ENCODE measurements around the gene TIPARP. TPM values are rescaled to one million over a fixed set of nuclear protein-coding genes. Genes with fewer than 3 reads are reported as not detected.
A peak's percentile ranks its signal among the peaks of the same experiment; 100 is the strongest.

The TIPARP gene
- total RNA-seq, 1 donor = 67.1 TPM

GRCh38 chr3:156688632-156689452, 14.5 kb downstream of the TIPARP start:
- TF ChIP-seq CTCF (IDR thresholded peaks at IDR 0.05; ENCODE audit: insufficient read depth, low read length) = no peak
- no peak overlapping the region for H3K4me3 ChIP-seq (ENCODE audit: low read depth, low read length)
- no peak for DNase-seq (ENCODE audit: low read depth)

DNA sequence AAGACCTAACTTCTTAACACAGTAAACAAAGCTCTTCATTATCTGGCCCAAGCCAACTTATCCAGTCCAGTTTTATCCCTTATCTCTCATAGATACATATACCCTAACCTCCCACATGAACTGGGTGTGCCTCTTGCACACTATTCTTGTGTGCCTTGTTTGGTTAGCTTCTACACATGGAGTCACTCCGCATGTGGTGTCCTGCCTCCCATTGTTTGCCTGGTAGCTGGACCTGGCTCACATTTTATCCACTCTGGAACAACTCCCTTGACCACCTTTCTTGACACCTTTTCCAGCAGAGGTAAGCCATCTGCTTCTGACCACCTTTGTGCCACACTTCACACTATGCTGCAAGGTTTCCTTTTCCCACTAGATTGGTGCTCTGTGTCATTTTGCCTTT, 15.2 kb downstream of the TIPARP start:
- no peak for DNase-seq (ENCODE audit: low read depth)
- H3K4me3 ChIP-seq (ENCODE audit: low read depth, low read length) = no peak overlapping the region
- TF ChIP-seq CTCF (IDR thresholded peaks at IDR 0.05; ENCODE audit: insufficient read depth, low read length) = no peak

DNA sequence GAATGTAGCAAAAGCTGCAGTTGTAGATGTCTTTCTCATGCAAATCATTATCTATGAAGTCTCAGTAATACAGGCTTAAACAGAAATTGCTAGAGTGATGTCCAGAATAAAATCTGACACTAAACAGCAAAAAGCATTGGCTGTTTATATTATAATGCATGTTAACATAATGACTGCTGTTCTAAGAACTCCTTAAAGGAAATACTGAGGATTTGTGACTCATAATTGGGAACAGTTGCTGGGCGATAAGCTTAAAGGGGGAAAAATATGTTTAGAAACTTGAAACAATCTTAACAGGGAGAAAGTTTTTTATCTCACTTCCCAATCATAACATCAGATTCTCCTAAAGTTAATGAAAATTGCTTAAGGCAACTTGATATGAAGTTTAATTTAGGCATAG, 17.5 kb downstream of the TIPARP start:
- H3K4me3 ChIP-seq (ENCODE audit: low read depth, low read length) = peak overlapping the region; percentile 20
- TF ChIP-seq CTCF (IDR thresholded peaks at IDR 0.05; ENCODE audit: insufficient read depth, low read length) = no peak

GRCh38 chr3:156693166-156693565, 18.8 kb downstream of the TIPARP start:
- no peak overlapping the region for H3K4me3 ChIP-seq (ENCODE audit: low read depth, low read length)
- peak; percentile 84 for DNase-seq (ENCODE audit: low read depth)
- no peak for TF ChIP-seq CTCF (IDR thresholded peaks at IDR 0.05; ENCODE audit: insufficient read depth, low read length)

More for the DNA sequence above, 17.5 kb downstream of the TIPARP start:
- peak; percentile 83 for DNase-seq (ENCODE audit: low read depth)

DNA sequence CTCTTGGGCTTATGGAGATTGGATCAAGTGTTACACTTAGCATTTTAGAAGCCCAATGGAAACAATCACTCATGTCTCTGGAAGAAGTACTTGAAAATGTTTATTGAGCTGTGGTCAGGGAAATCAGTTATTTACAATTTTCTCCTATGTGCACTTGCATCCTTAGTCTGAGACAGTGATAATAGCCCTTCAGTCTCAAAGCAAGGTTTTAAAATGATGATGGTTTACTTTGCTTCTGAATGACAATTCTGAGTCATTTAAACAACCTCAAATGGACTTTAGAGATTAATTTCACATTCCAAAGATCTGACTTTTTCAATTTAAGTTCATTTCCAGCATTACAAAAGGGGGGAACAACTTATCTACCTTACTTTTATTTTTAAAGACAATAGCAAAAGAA, 20.1 kb downstream of the TIPARP start:
- no peak overlapping the region for H3K4me3 ChIP-seq (ENCODE audit: low read depth, low read length)
- DNase-seq (ENCODE audit: low read depth) = no peak
- TF ChIP-seq CTCF (IDR thresholded peaks at IDR 0.05; ENCODE audit: insufficient read depth, low read length) = no peak

DNA sequence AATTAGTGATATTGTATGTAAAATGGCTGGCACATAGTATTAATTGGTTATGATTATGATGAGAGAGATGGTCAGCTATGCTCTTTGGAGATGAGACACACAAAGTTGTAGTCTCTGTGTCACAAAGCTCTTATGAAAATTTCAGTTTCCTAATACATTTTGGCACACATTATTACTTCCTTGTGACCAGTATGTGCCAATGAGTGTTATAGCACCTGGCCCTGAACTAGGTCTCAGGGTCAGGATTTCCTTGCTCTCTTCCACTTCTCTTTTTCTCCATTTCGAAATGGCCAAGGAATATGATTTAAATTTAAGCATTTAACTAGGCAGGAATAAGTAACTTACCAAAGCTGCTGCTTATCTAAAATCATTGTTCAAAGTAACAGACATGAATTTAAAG, 28.0 kb downstream of the TIPARP start:
- DNase-seq (ENCODE audit: low read depth) = no peak
- H3K4me3 ChIP-seq (ENCODE audit: low read depth, low read length) = no peak overlapping the region
- no peak for TF ChIP-seq CTCF (IDR thresholded peaks at IDR 0.05; ENCODE audit: insufficient read depth, low read length)

All from fibroblast of the aortic adventitia (primary cell).